ENCODE results near the gene TTC28. TPM values are rescaled to one million over a fixed set of nuclear protein-coding genes. Genes with fewer than 3 reads are reported as not detected.
"Not testable (repeated sequence)": the region's sequence is repeated elsewhere in the genome, so short reads cannot be mapped to it uniquely, and the experiment has no call there.

The TTC28 gene
- total RNA-seq, 1 donor from 2014 or later = 24.5 TPM

DNA sequence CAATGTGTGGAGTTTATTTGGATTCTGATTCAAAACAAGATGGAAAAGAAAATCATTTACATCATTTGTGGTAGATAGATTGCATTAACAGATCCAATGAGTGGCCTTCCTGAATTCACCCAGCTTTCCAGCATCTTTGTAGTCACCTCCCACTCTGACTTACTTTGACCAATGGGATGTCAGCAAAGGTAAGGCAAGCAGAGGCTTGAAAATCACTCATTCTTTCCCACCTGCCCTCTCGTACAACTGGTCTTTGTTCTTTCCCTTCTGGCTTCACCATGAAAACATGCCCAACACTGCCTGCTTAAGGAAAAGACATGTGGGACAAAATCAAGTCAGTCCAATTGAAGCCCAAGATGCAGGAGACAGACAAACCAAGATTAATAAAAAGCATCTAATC is 202.1 kb downstream of the TTC28 start:
- H3K27me3 ChIP-seq = no peaks in the 10 kb centered on the region
- H3K36me3 ChIP-seq = no peaks in the 10 kb centered on the region
- intact Hi-C loops (cut with DNase I) = no loop called here
- TF ChIP-seq, protein P1, sequence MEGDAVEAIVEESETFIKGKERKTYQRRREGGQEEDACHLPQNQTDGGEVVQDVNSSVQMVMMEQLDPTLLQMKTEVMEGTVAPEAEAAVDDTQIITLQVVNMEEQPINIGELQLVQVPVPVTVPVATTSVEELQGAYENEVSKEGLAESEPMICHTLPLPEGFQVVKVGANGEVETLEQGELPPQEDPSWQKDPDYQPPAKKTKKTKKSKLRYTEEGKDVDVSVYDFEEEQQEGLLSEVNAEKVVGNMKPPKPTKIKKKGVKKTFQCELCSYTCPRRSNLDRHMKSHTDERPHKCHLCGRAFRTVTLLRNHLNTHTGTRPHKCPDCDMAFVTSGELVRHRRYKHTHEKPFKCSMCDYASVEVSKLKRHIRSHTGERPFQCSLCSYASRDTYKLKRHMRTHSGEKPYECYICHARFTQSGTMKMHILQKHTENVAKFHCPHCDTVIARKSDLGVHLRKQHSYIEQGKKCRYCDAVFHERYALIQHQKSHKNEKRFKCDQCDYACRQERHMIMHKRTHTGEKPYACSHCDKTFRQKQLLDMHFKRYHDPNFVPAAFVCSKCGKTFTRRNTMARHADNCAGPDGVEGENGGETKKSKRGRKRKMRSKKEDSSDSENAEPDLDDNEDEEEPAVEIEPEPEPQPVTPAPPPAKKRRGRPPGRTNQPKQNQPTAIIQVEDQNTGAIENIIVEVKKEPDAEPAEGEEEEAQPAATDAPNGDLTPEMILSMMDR (IDR thresholded peaks at IDR 0.05) = no peak
- peaks cover 0 to 2% of the 10 kb centered on the region in 2 donors for H3K4me1 ChIP-seq
- no peaks in the 10 kb centered on the region for H3K9me3 ChIP-seq
- no peak overlapping the region for H3K27ac ChIP-seq
- DNase-seq (ENCODE audit: low spot score in 2 of 2) = no peak
- H3K4me3 ChIP-seq = no peak overlapping the region

DNA sequence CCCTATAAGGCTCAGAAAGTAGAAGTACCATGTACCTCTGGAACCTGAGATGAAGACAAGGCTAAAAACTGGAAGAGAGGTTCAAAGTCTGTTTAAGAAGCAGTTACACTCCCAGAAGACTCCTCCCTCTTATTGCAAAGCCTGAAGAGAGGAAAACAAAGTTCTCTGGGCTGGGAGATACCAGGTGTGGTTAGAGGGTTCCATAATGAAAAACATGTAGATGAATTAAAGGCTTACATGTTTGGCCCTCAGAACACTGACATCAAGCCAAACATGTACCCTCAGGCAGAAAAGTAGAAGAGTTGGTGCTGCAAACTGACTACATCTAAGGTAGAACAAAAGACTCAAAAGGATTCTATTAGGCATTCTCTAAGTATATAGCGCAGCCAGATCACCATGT is 205.3 kb downstream of the TTC28 start:
- H3K36me3 ChIP-seq = no peaks in the 10 kb centered on the region
- no peak for DNase-seq (ENCODE audit: low spot score in 2 of 2)
- no peaks in the 10 kb centered on the region for H3K4me1 ChIP-seq
- H3K27ac ChIP-seq = no peak overlapping the region
- TF ChIP-seq, protein P1 (IDR thresholded peaks at IDR 0.05) = no peak
- no peak overlapping the region for H3K4me3 ChIP-seq
- no peaks in the 10 kb centered on the region for H3K9me3 ChIP-seq
- H3K27me3 ChIP-seq = no peaks in the 10 kb centered on the region
- intact Hi-C loops (cut with DNase I) = no loop called here

DNA sequence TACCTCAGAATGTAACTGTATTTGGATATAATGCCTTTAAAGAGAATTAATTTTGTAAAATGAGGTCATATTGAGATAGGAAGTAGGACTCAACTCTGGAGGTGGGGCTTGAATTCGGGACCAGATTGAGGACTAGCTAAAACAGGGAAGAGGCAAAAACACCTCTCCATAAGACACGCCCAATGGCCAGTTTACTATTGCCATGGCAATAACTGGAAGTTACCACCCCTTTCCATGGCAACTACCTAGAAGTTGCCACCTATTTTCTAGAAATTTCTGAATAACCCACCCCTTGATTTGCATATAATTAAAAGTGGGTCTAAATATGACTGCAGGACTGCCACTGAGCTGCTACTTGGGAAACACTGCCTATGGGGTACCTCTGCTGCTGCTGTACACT is 206.4 kb downstream of the TTC28 start:
- Histone ChIP-seq H3K9me3 (no peaks in the 10 kb centered on the region), H3K4me3 (no peak overlapping the region), H3K27ac (no peak overlapping the region), H3K27me3 (no peaks in the 10 kb centered on the region), H3K4me1 (no peaks in the 10 kb centered on the region), H3K36me3 (no peaks in the 10 kb centered on the region)
- DNase-seq (ENCODE audit: low spot score in 2 of 2) = no peak
- intact Hi-C loops (cut with DNase I) = no loop called here
- TF ChIP-seq, protein P1 (IDR thresholded peaks at IDR 0.05) = no peak

GRCh38 chr22:28467055-28467454 is 212.6 kb downstream of the TTC28 start:
- DNase-seq (ENCODE audit: low spot score in 2 of 2); H3K36me3 ChIP-seq; H3K4me3 ChIP-seq; intact Hi-C loops (cut with DNase I); H3K27me3 ChIP-seq; H3K27ac ChIP-seq; H3K4me1 ChIP-seq; H3K9me3 ChIP-seq: not testable (repeated sequence)

DNA sequence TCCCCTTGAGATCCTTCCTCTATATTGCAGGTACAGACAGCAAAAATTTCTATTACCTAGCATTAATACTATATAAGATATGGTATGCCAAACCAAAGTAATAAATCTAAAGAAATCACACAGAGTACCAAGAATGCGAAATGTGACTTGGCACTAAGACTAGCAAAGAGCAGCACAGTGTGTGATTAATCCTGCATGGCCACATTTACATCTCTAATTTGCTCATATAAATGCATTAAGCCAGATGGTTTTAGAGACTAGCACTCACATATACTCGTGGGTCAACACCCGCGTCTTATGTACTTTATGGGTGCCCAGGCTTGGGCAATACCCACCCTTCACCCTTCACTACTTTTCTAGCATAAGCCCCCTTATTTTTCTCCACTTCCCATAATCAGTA is 213.2 kb downstream of the TTC28 start:
- Histone ChIP-seq H3K4me3 (no peak overlapping the region), H3K9me3 (no peaks in the 10 kb centered on the region), H3K36me3 (no peaks in the 10 kb centered on the region), H3K27ac (no peak overlapping the region), H3K4me1 (peaks cover 0 to 4% of the 10 kb centered on the region in 2 donors), H3K27me3 (no peaks in the 10 kb centered on the region)
- TF ChIP-seq, protein P1 (IDR thresholded peaks at IDR 0.05) = no peak
- no peak for DNase-seq (ENCODE audit: low spot score in 2 of 2)
- intact Hi-C loops (cut with DNase I) = no loop called here

GRCh38 chr22:28465841-28466240 is 213.8 kb downstream of the TTC28 start:
- TF ChIP-seq, protein P1 (IDR thresholded peaks at IDR 0.05) = no peak
- H3K27ac ChIP-seq = no peak overlapping the region
- no peak overlapping the region for H3K4me3 ChIP-seq
- H3K4me1 ChIP-seq = peaks cover 0 to 4% of the 10 kb centered on the region in 2 donors
- no peaks in the 10 kb centered on the region for H3K36me3 ChIP-seq
- H3K9me3 ChIP-seq = no peaks in the 10 kb centered on the region
- intact Hi-C loops (cut with DNase I) = no loop called here
- no peaks in the 10 kb centered on the region for H3K27me3 ChIP-seq
- no peak for DNase-seq (ENCODE audit: low spot score in 2 of 2)
